Stimulated activated CD4-positive, alpha-beta T cell treated with anti-CD3 and anti-CD28 coated beads, TNF-alpha, amount 100 ng/mL, for 48 hours (primary cell): ENCODE measurements around the gene SLC17A9.

Experiments
- DNase-seq, 3 donors: peaks; one replicate each; pipeline ENCODE4 v3.0.0-alpha.2; 2020; ENCODE audit warnings: low read depth in 3 of 3

SLC17A9 gene

DNA sequence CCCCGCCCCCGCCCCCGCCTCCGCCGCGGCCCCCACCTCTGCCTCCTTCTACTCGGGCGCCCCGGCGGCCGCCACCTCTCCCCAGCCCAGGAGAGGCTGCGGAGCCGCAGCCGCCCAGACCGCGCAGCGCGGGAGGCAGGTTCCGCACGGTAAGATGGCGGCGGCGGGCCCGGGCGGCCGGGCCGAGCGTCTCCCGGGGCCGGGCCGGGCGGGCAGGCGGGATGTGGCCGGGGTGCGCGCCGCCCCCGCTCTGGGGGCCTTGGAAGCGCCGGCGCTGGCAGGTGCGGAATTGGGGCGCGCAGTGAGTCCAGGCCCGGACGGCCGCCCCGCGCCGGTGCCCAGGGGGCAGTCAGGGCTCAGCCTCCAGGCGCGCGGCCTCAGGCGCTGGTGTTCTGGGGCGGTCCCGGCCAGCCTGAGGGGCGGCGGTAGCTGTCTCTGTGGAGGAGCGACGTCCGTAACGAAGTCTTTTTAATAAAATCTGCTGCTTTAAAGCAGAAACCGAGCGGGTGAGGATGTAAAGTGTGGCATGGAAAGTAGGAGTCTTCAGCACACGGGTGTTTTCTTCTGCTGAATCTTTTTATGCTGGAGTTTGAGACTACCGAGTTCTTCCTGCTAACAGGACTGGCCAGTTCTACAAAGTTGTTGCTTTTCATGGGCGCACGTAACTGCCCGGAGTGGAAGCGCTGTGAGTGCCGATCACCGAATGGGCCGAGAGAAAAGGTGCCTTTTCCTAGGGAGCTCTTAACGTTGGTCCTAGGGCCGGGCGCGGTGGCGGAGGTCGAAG lies 14.2 kb upstream of the SLC17A9 start, which contains the start of gene GID8:
TSS of gene GID8 (plus strand) at position 43 of the 784 bp plus-strand sequence. CDS start 3,356 bp downstream, outside the sequence.
- no peak for DNase-seq

DNA sequence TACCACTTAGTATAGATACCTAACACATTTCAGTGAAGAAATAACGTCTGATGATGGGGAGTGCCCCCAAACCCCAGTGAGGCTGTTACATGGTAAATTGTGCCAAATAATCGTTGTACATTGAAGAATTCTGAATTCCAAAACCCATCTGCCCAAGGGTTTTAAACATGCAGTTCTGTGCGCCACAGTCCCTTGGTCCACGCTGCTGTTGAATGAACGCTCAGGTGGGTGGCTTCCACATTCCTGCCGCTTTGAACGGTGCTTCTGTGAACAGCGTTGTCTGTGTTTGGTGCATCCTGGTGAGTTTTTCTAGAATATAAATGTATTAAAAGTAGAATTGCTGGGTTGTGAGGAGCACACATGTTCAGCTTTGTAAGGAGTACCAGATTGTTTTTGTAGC lies 11.6 kb upstream of the SLC17A9 start:
- DNase-seq = no peak

DNA sequence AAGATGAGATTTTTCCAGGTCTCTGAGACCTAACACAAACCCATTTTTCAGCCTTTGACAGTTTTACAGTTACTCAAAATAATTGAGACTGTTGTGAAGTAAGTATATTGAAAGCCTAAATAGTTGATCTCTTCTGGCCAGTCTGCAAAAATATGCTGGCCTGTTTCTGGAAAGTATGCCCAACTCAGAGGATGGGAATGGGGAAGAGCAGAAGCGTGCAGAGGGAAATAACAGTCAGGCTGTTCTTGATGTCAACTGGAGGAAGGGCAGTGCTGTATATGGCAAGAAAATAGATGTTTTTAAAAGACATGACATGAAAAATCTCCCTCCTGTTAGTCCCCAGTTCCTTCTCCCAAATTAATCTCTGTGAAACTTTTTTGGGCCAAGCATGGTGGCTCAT lies 10.7 kb upstream of the SLC17A9 start:
- DNase-seq = no peak

DNA sequence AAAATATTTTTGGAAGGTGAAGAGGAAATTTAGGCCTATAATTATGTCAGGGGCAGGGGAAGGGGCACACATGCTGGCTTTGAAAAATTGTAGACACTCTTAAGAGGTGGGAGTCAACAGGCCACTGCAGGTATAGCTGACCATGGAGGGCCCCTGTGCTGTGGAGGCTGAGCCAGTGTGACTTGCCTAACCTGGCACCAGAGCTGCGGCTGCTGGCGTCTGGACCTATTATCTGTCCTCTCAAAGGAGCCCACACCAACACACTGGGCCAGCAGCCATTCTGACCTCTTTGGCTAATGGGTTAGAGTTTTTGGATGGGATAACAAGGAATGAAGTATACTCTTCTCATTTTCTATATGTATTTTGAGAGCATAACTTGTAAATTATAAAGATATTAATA lies 10.1 kb upstream of the SLC17A9 start:
- DNase-seq = no peak

DNA sequence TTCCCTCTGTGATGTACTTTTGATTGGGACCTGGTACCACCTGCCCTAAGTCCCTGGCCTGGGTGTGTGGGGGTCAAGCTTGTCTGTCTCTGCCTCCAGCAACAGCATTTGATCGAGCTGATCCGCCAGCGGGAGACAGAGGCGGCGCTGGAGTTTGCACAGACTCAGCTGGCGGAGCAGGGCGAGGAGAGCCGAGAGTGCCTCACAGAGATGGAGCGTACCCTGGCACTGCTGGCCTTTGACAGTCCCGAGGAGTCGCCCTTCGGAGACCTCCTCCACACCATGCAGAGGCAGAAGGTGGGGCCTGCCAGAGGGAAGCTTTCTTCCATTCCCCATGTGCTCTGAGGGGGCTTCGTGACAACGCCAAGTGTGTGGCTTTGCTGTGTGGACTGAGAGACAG lies 9.1 kb upstream of the SLC17A9 start:
- DNase-seq = no peak

DNA sequence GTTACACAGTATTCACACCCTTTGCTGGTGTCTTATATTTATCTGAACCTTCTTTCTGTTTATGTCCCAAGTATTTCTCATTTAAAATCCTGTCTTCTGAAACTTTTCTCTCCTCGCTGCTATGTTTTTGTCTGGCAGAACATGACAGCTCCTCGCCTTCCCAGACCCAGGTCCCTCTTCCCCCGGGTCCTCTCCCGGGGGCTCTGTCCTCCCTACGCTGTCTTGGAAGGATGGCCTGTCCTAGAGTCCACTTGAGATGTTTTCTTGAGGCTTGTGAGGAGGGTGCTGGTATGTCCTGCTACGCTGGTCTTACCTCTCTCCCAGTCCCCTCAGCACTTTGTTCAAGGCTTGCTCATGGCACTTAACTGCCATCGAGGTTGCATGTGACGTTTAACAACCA lies 8.3 kb upstream of the SLC17A9 start:
- no peak for DNase-seq

DNA sequence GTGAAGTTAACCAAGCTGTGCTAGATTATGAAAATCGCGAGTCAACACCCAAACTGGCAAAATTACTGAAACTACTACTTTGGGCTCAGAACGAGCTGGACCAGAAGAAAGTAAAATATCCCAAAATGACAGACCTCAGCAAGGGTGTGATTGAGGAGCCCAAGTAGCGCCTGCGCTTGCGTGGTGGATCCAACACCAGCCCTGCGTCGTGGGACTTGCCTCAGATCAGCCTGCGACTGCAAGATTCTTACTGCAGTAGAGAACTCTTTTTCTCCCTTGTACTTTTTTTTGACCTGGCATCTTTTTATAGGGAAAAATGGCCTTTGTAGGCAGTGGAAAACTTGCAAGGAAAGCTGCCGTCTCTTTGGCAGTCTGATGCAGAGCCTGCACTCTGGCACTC lies 7.8 kb upstream of the SLC17A9 start:
- DNase-seq = no peak

DNA sequence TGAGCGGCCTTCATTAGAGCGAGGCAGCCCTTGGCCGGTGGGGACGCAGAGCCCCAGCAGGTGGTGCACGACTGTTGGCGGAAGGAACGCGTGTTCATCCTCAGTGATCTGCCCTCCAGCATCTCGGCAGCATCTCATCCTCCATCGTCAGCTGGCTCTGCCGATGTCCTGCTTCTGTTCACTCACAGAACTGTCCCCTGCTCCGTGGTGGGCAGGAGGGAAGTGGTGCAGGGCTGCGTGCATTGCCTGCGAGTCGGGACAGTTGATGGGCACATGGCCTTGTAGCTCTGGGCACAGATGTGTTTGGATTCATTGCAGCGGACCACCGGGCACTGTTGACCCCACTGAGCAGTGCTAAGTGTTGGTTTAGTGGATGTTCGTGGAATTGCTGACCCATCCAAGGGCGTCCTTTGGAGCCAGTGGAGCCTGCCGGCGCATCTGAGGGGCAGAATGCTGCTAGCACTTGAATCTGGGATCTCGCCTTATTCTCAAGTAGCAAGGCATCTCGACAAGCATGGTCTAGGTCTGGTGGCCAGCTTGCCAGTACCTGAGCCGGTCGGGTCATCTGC lies 6.7 kb upstream of the SLC17A9 start:
- DNase-seq = no peak

DNA sequence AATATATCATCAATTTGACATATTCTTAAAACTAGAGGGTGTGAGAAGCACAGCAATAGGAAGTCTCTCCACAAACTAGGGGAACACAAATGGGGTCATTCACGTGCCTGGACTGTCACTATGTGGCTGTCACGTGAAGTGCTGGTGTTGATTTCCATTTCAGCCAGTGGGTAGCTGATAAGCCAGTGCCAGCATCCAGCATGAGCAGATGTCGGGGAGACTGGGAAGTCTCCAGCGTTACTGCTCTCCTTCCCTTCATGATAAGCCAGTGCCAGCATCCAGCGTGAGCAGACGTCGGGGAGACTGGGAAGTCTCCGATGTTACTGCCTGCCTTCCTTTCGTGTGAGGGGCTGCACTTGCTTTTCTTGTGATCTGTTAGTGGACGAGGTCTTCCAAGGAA lies 5.6 kb upstream of the SLC17A9 start:
- no peak for DNase-seq

DNA sequence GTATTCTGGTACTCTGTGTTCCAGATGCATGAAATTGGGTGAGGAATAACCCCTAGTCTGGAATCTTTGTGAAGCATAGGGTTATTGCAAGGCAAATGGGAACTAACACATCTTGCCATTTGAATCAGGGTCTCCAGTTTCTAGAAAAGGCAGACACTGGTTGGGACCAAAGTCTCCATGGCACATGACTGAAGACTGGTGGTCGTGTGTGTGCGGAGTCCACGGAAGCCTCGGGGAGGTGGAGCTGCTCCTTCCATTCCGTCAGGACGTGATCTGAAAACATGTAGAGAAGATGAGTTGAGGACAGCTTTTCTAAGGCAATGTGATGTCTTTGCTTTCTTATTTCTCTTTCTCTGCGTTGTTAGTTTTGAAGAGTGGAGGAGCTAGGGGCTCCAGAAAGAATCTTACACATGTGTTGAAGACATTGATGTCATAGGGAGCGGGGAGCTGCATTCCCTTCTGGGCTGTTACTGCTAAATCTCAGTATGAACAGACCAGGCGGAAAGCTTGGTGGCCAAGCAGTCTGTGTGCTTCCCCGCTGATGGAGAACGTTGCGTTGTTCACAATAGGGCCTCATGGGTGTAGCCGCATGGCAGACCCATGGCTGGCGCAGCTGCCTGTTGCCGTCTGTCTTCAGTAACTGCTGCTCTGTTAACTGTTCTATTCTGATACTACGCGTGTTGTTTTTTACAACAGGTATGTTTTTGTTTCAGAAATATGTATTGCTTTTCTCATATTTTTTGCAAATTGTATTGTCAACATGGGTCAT lies 4.8 kb upstream of the SLC17A9 start:
- DNase-seq = no peak

DNA sequence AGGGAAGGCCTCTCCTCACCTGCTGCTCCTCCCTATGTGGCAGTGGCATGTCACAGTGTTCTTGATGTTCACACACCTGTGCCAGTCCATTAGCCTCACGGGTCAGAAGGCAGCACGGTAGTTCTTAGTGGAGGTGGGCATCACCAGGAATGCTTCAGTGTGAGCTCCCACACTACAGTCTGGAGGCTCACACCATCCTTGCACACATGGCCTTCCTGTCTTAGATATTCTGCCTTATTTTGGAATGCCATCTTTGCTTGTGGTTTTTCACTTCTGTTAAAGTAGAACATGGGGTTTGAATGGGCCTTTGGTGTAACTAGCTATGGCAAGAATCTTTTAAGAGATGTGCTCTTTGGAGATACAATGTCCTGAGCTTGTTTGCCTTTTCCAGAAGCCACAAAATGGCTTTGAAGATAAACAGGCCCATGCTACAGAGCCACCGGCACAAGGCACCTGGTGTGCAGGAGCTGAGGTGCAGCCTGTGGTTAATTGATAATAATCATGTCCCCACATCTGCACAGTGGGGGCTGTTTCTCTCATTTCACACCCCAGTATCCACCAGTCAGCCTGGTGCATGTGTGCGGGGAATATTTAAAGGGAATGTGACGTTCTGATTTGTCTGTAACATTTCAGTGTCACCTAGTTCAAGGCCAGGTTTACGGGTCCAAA lies 3.2 kb upstream of the SLC17A9 start:
- DNase-seq = no peak

DNA sequence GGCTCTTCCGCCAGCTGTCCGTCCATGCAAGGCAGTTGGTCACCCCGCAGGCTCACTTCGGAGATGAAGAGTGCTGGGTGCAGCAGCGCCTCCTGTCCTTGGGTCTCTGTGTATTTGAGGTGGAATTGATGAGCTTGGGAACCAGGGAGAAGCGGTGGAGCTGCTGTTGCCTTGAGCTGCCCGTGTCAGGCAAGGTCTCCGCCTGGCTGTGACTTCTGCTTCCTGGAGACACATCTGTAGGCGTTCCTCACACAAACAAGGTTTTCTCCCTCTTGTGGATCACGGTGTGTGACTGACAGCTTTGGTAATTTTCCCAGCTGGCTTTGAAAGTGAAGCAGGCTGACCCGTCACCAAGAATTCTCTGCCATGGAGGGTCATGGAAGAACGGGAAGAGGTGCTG lies 2.5 kb upstream of the SLC17A9 start:
- no peak for DNase-seq

DNA sequence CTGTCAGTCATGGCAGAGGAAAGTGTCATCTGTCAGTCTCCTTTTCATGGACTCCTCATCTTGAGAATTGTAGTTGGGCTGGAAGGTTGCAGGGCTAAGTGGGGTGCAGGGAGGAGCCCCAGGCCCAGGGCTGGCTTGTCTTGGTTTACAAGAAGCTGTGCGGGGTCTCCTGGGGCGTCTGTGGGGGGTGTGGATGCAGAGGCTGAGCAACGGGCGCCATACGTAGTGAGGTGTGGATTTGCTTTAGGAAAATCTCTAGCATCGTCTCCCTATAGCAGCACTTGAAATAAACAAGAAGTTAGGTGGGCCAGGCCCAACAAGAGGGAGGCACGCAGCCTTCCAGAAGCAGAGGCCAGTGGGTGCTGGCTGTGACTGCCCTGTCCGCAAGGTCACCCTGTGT lies 1.8 kb upstream of the SLC17A9 start:
- no peak for DNase-seq

DNA sequence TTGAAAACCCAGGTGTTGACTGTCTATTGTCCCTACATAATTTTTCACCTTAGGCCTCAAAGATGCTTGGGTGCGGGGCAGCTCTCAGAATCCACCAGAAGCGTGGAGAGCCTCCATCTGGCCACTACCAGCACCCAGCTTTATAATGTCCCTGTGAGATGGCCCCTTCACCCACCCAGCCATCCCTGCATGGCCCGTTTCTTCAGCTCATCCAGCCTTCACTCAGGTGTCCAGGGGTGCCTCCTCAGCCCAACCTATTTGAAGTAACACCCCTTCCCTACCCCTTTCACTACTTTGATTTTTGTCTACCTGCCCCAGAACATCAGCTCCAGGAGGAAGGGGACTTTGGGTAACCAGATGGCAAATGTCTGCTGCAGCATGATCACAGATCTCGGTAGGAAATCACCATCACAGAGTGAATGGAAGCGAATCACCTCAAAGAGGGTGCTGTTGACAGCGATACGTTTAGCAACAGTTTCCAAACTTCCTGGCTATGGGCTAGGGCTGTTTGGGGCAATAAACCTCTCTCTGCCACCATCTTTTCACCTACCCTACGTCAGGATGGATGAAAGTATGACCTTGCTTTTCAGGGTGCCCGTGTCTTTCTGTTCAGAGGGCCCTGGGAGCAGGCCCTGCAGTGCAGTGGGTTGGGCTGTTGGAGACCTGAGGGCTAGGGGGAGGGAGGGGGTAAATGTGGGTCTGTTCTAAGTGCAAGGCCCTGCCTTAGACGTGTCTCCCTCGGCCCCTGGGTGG lies 1.2 kb upstream of the SLC17A9 start:
- no peak for DNase-seq

DNA sequence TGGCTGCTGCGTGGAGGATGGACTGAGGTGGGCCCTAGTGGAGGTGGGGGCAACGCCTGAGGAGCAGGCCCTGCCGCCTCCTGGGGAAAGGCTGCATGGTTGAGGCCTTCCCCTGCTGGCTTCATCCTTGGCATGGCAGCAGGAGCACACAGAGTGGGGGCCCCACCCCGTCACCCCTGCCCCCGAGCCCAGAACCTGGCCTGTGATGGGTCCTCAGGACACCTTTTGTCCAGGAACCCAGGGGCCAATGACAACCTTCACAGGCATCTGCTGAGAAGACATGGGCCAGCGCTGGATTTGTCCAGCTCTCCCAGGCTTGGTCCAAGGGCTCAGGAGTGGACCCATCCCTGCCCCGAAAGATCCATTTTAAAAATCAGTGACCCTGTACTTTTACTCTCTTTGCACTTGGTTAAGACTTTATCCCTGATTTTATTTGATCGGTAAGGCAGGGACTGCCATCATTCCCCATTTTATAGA lies 575 bp upstream of the SLC17A9 start:
- DNase-seq = no peak

DNA sequence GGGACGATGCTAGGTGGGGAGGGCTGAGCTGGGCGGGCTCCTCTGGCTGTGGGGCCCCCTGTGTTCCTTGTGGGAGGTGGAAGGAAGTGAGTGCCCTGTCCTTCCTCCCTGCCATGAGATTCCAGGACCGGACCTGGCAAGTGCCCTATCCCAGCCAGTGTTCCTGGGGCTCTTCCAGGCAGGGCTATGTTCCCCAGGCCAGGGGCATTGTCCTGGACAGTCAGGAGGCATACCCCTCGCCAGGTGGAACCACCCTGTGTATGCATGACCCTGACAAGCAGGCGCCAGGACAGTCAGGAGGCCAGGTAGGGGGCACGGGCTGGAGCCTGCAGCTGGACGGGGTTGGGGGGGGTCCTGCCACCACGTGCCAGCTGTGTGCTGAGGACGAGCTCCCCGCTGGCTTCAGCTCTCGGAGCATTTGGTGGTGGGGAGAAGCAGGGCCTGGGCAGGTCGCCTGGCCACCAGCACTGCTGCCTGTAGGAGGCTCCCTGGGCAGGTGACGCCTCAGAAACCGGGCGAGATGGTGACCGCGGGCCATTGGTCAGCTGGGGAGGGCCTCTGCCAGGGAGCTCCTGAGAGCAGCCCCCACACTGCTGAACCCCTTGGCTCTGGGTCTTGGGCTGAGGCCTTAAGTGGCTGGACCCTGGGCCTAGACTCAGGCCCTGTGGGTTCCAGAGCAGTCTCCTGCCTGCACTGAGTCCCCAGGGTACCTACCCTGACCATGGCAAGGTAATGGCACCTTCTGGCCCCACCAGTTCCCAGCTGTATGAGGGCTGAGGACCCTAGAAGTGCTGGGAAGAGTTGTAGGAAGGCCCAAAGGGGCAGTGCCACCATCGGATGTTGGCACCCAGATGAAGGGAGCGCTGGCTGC lies 694 bp downstream of the SLC17A9 start:
- DNase-seq = no peak

DNA sequence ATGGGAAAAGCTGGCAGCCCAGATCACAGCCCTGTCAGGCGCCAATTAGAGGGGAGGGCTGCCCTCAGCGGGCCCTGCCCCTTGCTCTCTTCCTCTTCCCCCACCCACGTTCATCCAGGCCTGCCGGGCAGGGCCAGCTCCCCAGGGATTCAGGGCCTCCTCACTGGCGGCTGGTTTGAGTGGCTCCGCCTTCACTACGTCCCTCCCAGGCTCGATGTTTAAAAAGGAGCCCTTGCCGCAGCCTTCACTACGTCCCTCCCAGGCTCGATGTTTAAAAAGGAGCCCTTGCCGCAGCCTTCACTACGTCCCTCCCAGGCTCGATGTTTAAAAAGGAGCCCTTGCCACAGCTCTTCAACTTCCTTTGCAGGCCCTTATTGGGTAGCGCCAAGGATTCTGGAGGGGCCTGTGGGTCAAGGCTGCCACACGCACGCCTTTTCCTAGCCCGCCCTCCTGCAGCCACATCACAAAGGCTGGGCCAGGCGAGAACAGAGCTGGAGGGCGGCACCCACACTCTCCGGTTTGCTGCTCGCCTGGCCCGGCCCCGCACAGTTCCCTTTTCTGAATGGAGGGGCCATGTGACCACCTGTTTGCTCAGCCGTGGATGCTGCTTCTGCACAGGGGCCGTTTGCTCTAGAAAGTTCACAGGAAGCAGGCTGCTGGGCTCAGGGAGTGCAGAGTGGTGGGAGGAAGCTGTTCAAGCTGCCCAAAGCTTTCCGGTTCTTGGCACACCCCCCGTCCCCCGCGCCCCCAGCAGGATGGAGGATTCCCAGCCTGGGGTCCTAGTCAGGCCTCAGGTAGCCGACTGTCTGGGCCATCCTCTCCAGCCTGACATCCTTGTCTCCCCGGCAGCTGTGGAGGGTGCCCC lies 1.6 kb downstream of the SLC17A9 start:
- DNase-seq = peak in 1 of 3 donors; percentile 35

DNA sequence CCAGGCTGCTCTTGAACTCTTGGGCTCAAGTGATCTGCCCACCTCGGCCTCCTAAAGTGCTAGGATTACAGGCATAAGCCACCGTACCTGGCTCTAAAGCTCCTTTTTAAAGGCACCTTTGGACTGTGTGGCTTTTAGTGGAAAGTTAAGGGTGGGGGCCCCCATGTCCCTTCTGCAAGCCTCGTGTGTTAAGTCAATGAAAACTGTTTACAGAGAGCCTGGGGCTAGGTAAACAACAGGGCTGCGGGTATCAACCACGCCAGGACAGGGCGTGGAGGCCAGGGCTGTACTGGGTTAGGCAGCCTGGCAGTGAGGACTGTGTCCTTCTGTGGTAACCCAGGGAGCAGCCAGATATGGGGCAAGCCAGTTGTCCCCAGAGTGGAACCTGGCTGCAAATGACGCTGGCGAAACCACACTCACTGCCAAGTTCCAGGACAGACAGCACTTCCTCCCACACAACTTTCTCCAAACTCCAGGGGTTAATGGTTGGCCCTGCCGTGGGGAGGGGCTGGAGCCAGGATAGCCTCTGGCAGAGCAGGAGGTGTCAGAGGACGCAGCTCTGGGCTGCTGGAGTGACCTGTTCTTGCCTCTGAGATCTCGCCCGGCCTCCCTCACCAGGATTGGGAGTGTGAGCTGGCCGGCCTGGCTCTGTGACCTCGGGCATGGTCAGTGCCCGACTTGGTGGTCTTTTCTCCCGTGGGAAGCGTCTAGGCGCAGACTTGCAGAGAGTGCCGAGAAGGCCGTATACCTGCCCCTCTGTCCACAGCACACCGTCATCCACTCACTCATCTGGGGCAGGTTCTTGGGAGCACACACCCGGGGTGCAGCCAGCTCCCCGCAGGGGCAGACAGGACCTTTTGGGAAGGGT lies 3.2 kb downstream of the SLC17A9 start:
- DNase-seq = no peak
